Prostate gland (tissue), 2 donors: ENCODE data around the gene DAPK1.

Experiments used
- POLR2A ChIP-seq: fragments of 450-650 bp; IDR thresholded peaks from one replicate; pipeline ENCODE4 v1.6.1; 2016; ENCODE audit warnings: antibody characterized with exemption, mild to moderate bottlenecking
- TF ChIP-seq, protein P1 (sequence below), 4 experiments: fragments of 200-600 bp in 2 of 4; fragments of 450-650 bp in 2 of 4; sonication (generic) in 2 of 4; IDR thresholded peaks; 1 replicate in 3 of 4; 2 replicates in 1 of 4; pipeline ENCODE4 v1.5.1; 2016 to 2019; ENCODE audit warnings: antibody characterized with exemption in 4 of 4, mild to moderate bottlenecking in 2 of 4, moderate library complexity in 2 of 4

DNA sequence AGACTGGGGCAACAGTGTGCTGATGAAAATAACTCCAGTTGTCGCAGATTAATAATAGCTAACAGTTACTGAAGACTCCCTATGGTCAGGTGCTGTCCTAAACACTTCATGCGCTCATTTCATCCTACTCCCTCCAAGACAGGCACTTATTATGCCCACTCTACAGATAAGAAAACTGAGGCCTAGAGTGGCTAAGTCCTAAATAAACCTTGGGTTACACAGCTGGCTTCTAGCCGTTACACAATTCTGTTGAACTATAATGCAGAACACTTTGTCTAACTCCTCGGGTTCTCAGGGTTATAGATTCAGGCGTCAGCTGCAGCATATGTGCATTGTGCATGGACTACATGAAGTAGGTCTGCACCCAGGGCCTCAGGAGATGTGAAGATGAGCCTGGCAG lies 103.9 kb downstream of the DAPK1 start:
- TF ChIP-seq, protein P1, sequence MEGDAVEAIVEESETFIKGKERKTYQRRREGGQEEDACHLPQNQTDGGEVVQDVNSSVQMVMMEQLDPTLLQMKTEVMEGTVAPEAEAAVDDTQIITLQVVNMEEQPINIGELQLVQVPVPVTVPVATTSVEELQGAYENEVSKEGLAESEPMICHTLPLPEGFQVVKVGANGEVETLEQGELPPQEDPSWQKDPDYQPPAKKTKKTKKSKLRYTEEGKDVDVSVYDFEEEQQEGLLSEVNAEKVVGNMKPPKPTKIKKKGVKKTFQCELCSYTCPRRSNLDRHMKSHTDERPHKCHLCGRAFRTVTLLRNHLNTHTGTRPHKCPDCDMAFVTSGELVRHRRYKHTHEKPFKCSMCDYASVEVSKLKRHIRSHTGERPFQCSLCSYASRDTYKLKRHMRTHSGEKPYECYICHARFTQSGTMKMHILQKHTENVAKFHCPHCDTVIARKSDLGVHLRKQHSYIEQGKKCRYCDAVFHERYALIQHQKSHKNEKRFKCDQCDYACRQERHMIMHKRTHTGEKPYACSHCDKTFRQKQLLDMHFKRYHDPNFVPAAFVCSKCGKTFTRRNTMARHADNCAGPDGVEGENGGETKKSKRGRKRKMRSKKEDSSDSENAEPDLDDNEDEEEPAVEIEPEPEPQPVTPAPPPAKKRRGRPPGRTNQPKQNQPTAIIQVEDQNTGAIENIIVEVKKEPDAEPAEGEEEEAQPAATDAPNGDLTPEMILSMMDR (IDR thresholded peaks at IDR 0.05) = no peak
- TF ChIP-seq POLR2A = no peak
